ENCODE measurements around the gene MCF2L2. TPM values are rescaled to one million over a fixed set of nuclear protein-coding genes. Genes with fewer than 3 reads are reported as not detected.
A peak's percentile ranks its signal among the peaks of the same experiment; 100 is the strongest.

Gene MCF2L2
- total RNA-seq, 1 donor from 2014 or later, result 0.62 TPM

- TF ChIP-seq CTCF (IDR thresholded peaks at IDR 0.05), result no peak
- Histone ChIP-seq H3K4me1 (peaks cover 63% of the 10 kb centered on the region), H3K4me3 (no peak overlapping the region), H3K36me3 (no peaks in the 10 kb centered on the region), H3K9me3 (no peaks in the 10 kb centered on the region), H3K27me3 (ENCODE audit: low read depth) (no peaks in the 10 kb centered on the region), H3K27ac (no peak overlapping the region)
- DNase-seq, result no peak
- intact Hi-C loops (cut with DNase I), result no loop called here
- no peak for ATAC-seq
Observed at GRCh38 chr3:183261151-183261724, 167.2 kb downstream of the MCF2L2 start.

- Histone ChIP-seq H3K4me3 (no peak overlapping the region), H3K27me3 (ENCODE audit: low read depth) (no peaks in the 10 kb centered on the region), H3K27ac (peak overlapping the region; percentile 68), H3K36me3 (no peaks in the 10 kb centered on the region), H3K4me1 (peaks cover 62% of the 10 kb centered on the region), H3K9me3 (no peaks in the 10 kb centered on the region)
- intact Hi-C loops (cut with DNase I), result no loop called here
- no peak for TF ChIP-seq CTCF (IDR thresholded peaks at IDR 0.05)
- ATAC-seq (peak; percentile 53 to 82), DNase-seq (no peak)
Observed at GRCh38 chr3:183260167-183260904, 168.1 kb downstream of the MCF2L2 start.

GRCh38 chr3:183259621-183260020 lies 168.8 kb downstream of the MCF2L2 start:
- no peaks in the 10 kb centered on the region for H3K27me3 ChIP-seq (ENCODE audit: low read depth)
- no peaks in the 10 kb centered on the region for H3K36me3 ChIP-seq
- no peak overlapping the region for H3K4me3 ChIP-seq
- intact Hi-C loops (cut with DNase I), result no loop called here
- ATAC-seq (peak in 1 of 2 donors; percentile 18), DNase-seq (no peak)
- H3K9me3 ChIP-seq, result no peaks in the 10 kb centered on the region
- peaks cover 62% of the 10 kb centered on the region for H3K4me1 ChIP-seq
- TF ChIP-seq CTCF (IDR thresholded peaks at IDR 0.05), result no peak
- H3K27ac ChIP-seq, result peak overlapping the region; percentile 68

- ATAC-seq (no peak), DNase-seq (no peak)
- intact Hi-C loops (cut with DNase I), result no loop called here
- TF ChIP-seq CTCF (IDR thresholded peaks at IDR 0.05), result no peak
- Histone ChIP-seq H3K9me3 (no peaks in the 10 kb centered on the region), H3K4me3 (no peak overlapping the region), H3K36me3 (no peaks in the 10 kb centered on the region), H3K4me1 (peaks cover 57% of the 10 kb centered on the region), H3K27me3 (ENCODE audit: low read depth) (no peaks in the 10 kb centered on the region), H3K27ac (no peak overlapping the region)
Observed at GRCh38 chr3:183259087-183259486, 169.3 kb downstream of the MCF2L2 start.

- H3K9me3 ChIP-seq, result no peaks in the 10 kb centered on the region
- no peaks in the 10 kb centered on the region for H3K36me3 ChIP-seq
- peak overlapping the region; percentile 80 for H3K4me3 ChIP-seq
- no peaks in the 10 kb centered on the region for H3K27me3 ChIP-seq (ENCODE audit: low read depth)
- peaks cover 40% of the 10 kb centered on the region for H3K4me1 ChIP-seq
- ATAC-seq (no peak), DNase-seq (no peak)
- no peak for TF ChIP-seq CTCF (IDR thresholded peaks at IDR 0.05)
- H3K27ac ChIP-seq, result peak overlapping the region; percentile 95
- intact Hi-C loops (cut with DNase I), result no loop called here
Observed at GRCh38 chr3:183255348-183255730, 173.1 kb downstream of the MCF2L2 start.
